Amniotic epithelial cell (primary cell): ENCODE data around the gene PIGX.

Source experiments
- DNase-seq: peaks from one replicate; pipeline ENCODE4 v3.0.0-alpha.2; 2010; ENCODE audit warnings: low read depth

Gene PIGX

DNA sequence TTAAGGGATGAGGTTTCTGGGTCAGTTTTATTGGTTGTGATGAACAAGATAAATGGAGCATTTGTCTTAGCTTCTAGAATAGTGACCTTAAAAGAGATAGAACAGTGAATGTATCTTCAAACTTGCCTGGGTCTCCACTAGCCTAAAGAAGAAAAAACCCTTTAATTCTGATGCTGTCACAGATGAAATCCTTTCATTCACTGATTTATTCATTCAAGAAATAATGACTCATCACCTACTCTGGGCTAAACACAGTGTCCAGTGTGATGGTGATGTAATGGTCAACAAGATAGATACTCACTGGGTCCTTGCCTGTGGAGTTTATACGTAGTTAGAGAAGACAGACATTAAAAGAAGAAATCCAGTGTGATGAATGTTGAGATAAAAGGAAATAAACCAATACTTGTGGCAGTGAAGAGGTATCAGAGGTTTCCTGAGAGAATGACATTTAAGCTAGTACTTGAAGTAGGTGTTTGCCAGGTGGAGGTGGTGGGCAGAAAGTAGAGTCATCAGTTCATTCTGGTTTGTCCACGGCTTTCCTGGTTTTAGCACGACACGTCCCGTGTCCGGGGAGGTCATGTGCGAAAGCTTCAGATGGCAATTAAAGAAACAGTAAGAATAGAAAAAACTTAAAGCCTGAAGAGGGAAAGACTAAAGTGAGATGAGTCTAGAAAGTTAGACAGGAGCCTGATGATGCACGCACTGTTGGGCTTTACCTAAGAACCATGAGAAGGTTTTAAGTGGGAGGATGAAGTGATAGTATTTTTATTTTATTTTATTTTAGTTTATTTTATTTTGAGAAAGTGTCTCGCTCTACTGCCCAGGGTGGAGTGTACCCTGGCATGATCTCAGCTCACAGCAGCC, 45.9 kb downstream of the PIGX start:
- DNase-seq: peak; percentile 94

DNA sequence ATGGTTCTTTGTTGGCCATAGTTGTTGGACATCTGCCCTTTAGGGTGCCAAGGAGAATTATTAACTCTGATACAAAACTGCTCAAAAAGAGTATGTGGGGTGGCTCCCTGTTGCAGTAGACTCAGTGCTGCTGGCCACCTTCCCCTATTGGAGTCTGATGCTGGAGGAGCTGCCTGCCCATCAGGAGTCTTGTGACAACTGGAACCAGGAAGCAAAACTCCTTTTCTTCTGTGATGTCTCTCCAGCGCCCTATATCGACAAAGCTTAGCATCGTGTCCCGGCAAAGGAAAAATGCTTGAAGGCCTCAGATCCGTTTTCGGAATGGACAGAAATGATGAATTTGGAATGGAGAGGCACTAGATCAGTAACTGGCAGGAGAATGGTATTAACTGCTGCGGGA, 51.0 kb downstream of the PIGX start:
- DNase-seq: no peak

DNA sequence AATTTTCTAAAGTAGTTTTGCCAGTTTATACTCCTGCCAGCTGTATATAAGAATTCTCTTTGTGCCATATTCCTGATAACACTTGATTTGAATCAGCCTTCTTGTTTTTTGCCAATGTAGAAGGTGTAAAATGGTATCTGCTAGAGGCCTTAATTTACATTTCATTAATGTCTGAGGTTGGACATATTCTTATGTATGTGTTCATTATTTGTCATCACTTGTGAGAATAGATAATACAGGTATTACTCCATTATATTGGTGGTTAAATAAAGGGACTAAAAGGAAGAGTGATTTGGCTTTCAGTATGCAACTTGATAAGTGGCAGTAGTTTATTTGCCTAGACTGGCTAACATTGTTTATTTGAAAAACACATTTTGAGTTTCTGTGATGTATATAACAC, 53.3 kb downstream of the PIGX start:
- DNase-seq: no peak

DNA sequence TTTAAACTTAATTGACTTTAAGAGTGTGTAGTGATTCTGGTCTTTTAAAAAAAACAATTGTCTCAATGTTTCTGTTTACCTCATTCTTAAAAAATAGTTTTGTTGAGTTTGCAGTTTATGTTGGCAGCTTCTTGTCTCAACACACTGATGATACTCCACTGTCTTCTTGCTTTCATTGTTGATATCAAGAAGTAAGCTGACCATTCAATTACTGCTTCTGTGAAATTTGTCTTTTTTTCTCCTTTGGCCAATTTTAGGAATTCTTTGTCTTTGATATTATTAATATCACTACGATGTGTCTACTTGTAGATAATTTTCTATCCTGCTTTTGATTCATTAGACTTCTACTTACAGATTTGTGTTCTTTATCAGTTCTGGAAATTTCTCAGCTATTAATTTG, 58.9 kb downstream of the PIGX start:
- no peak for DNase-seq

DNA sequence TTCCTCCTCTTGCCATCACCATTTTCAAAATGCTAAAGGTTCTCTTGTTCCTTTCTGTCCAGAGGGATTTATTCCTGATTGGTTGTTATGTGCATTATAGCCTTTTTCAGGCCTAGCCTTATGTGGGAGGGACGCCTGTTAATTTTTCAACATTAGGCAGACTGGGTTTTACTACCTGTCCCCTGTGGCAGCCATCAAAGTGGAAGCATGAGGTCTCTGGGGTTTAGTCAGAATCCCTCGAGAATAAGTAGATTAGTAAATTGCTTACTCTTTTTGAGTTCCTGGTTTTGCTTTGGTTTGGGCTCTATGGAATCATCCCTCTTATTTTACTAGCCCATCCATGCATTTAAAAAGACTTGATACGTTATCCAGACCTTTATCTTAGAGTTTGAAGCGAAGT, 59.9 kb downstream of the PIGX start:
- DNase-seq: no peak

DNA sequence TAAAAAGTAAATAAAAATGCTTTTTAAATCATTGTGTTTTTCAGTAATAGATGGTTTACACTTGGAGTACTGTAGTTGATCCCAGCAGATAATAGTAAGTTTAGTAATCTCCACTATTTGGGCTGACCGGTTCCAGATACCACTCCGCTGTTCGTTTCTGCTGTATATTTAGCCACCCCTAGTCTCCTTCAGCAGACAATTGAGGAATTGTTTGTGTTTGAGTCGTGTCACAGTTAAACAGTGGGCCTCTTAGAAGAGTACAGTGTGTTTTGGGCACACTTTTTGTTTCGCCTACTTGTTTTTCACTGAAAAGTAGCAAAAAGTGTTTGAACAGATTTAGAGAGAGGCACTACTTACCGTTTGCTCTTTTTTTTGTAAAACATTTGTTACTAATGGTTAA, 60.7 kb downstream of the PIGX start:
- no peak for DNase-seq

DNA sequence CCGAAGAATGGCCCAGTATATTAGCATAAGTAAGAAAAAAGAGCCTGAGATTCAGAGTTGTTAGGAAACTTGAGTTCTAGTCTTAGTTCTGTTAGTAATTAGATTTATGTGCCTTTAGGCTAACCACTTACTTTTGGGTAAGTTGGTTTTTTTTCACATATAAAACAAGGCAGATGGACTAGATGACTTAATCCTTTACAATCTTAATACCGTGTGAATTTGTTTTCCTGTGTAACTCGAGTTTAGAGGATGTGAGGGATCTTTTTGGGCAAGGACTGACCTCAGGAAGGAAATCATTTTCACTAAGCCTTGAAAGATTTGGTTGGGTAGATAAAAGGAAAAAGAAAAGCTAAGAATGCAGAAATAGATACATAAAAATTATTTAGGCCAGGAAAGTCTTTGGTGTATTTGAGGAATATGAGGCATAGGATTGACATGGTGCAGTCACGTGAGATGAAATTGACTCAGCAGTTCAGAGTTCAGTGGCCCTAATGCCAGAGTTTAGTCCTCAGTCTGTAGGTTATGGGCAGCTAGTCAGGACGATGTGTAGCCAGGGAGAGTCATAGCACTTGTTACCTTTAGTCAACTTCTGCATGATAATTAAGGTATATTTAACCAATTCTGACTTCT, 62.1 kb downstream of the PIGX start:
- DNase-seq: peak; percentile 68

DNA sequence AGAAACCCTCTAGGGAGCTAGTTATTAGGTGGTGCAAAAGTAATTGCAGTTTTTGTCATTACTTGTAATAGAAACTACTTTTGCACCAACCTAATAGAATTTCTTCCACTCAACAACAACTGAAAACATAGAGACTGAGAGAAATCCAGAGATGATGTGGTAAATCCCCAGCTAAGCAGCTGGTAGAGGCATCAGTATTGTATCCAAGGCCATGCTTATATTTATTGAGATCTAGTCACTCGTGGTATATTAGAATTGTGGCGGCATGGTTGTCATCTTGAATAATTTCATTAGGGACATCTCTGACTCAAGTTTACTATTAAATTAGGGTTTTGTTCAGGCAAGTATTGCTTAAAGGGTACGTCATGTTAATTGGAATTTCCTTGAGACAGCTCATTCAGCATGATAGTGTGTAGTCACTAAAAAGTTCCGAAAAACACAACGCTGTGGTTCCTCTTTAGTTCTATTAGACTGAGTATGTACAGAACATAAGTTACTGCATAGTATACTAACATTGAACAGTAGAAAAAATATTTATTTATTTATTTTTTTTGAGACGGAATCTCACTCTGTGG, 62.8 kb downstream of the PIGX start:
- peak; percentile 67 for DNase-seq

DNA sequence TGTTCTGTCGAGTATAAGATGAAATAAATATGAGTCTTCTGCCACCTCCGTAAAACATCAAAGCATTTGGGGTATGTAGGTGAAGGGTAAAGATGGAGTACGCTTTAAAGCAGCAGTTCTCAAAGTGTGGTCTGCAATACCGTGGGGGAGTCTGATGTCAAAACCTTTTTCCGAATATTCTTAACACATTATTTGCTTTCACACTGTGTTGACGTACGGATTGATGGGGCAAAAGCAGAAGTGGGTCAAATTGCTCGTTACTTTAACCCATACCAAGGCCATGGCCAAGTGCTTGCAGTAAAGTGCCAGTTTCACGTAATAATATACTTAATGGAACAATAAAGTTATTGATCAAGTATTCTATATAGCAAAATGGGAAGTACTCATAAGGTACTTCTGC, 63.8 kb downstream of the PIGX start:
- no peak for DNase-seq

DNA sequence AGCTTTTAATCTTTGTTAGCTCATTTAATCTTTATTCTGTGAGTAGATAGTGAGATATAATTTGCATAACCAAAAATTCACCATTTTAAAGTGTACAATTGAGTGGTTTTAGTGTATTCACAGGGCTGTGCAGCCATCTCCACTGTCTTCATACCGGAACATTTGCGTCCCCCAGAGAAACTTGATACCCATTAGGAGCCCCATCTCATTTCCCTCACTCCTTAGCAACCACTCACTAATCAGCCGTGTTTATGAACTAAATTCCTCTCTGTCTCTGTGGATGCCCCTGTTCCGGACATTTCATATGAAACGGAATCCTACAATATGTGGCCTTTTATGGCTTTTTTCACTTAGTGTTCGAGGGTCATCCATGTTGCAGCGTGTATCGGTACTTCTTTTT, 65.7 kb downstream of the PIGX start:
- no peak for DNase-seq

DNA sequence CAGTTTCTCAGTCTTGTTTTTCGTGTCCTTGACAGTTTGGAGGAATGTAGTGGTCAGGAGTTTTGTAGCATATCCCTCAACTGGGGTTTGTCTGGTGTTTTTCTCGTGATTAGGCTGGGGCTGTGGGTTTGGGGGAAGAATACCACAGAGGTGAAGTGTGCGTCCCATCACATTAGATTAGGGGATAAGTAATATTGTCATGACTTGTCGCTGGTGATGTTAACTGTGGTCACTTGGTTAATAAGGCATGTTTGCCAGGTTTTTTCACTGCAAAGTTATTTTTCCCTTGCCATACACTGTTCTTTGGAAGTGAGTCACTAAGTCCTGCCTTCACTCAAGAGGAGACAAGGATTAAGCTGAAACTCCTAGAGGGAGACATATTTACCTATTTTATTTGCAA, 66.6 kb downstream of the PIGX start:
- DNase-seq: peak; percentile 92

DNA sequence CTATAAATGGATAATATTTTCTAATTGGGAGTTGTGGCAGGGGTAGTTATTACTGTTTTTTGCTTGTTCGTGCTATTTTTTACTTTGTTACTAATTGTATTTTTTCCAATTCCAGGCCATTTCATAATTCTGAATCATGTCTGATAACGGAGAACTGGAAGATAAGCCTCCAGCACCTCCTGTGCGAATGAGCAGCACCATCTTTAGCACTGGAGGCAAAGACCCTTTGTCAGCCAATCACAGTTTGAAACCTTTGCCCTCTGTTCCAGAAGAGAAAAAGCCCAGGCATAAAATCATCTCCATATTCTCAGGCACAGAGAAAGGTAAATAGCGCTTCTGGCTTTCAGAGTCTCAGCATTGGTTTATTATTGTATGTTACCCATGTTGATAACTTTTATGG, 70.3 kb downstream of the PIGX start:
- peak; percentile 64 for DNase-seq
